Cardiac muscle cell (in vitro differentiated cells and primary cell): ENCODE results near the gene THG1L. TPM values are rescaled to one million over a fixed set of nuclear protein-coding genes. Genes with fewer than 3 reads are reported as not detected.

Experiments
- DNase-seq, 2 donors: peaks; one replicate each; pipeline versions ENCODE4 v3.0.0 to v3.0.0-alpha.2; 2010 to 2017; ENCODE audit warnings: low read depth in 1 of 2, low spot score in 1 of 2
- H3K27ac ChIP-seq: fragments of 200-600 bp; sonication (generic); 2 replicates; pipeline ENCODE4 v1.5.1; 2016
- H3K27me3 ChIP-seq: fragments of 200-600 bp; sonication (generic); 2 replicates; pipeline ENCODE4 v1.6.0; 2016; ENCODE audit warnings: control low read depth
- H3K36me3 ChIP-seq: fragments of 200-600 bp; sonication (generic); 2 replicates; pipeline ENCODE4 v1.5.1; 2016; ENCODE audit warnings: control low read depth
- H3K4me1 ChIP-seq: fragments of 200-600 bp; sonication (generic); 2 replicates; pipeline ENCODE4 v1.8.1; 2017; ENCODE audit warnings: low read depth, mild to moderate bottlenecking, mixed run types
- H3K4me3 ChIP-seq: fragments of 200-600 bp; sonication (generic); 2 replicates; pipeline ENCODE4 v1.5.1; 2016; ENCODE audit warnings: mild to moderate bottlenecking
- H3K9me3 ChIP-seq: fragments of 200-600 bp; sonication (generic); 2 replicates; pipeline ENCODE4 v1.5.1; 2017; ENCODE audit warnings: low read depth, mild to moderate bottlenecking, control low read depth
- polyA plus RNA-seq: library from polyadenylated mRNA; unstranded; fragments of >200 nt; fragmentation: Nextera tagmentation; extraction: Ambion mirVana; gene quantifications from 2 replicates; pipeline ENCODE4 v1.2.1, GENCODE V29; 2016
- total RNA-seq: library from RNA; depleted of rRNA; stranded (reverse); fragments of >200 nt; gene quantifications from 2 replicates; pipeline ENCODE4 v1.2.3, GENCODE V29; 2016
- TF ChIP-seq, protein P1 (sequence below): IDR thresholded peaks from 2 replicates; pipeline ENCODE4 v1.5.1; 2012; ENCODE audit warnings: low read depth, mild to moderate bottlenecking, low read length

The THG1L gene
- total and polyA plus RNA-seq, 2 experiments from 2014 or later = 6.1 to 10.0 TPM

DNA sequence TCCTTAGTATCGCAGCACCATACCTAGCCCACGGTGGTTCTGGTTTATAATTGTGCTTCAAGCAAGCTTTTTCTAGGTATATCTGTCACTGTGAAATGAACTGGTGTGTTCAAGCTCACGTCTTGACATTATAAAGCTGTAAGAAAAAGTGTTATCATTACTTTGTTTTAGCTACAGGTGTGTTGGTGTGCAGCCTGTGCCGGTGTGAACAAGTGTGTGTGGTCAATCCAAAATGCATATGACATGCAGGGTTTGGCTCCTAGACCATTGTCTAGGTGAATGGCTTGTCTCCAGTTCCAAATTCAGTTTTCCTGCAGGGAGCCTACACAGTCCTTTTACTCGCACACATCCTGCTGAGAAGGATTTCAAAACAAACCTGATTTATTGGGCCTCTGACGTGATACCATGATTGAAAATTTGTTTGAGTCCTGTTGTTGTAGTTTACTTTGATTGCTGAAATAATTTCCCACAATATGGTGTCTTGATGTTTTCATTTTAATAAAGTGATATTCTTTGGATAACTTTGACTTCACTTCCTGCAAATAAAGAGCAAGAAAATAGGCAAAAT, 16.0 kb downstream of the THG1L start:
- Histone ChIP-seq H3K4me3 (no peak overlapping the region), H3K36me3 (no peaks in the 10 kb centered on the region), H3K27me3 (no peaks in the 10 kb centered on the region), H3K4me1 (no peaks in the 10 kb centered on the region), H3K27ac (no peak overlapping the region), H3K9me3 (no peaks in the 10 kb centered on the region)
- TF ChIP-seq, protein P1, sequence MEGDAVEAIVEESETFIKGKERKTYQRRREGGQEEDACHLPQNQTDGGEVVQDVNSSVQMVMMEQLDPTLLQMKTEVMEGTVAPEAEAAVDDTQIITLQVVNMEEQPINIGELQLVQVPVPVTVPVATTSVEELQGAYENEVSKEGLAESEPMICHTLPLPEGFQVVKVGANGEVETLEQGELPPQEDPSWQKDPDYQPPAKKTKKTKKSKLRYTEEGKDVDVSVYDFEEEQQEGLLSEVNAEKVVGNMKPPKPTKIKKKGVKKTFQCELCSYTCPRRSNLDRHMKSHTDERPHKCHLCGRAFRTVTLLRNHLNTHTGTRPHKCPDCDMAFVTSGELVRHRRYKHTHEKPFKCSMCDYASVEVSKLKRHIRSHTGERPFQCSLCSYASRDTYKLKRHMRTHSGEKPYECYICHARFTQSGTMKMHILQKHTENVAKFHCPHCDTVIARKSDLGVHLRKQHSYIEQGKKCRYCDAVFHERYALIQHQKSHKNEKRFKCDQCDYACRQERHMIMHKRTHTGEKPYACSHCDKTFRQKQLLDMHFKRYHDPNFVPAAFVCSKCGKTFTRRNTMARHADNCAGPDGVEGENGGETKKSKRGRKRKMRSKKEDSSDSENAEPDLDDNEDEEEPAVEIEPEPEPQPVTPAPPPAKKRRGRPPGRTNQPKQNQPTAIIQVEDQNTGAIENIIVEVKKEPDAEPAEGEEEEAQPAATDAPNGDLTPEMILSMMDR = no peak
- no peak for DNase-seq

DNA sequence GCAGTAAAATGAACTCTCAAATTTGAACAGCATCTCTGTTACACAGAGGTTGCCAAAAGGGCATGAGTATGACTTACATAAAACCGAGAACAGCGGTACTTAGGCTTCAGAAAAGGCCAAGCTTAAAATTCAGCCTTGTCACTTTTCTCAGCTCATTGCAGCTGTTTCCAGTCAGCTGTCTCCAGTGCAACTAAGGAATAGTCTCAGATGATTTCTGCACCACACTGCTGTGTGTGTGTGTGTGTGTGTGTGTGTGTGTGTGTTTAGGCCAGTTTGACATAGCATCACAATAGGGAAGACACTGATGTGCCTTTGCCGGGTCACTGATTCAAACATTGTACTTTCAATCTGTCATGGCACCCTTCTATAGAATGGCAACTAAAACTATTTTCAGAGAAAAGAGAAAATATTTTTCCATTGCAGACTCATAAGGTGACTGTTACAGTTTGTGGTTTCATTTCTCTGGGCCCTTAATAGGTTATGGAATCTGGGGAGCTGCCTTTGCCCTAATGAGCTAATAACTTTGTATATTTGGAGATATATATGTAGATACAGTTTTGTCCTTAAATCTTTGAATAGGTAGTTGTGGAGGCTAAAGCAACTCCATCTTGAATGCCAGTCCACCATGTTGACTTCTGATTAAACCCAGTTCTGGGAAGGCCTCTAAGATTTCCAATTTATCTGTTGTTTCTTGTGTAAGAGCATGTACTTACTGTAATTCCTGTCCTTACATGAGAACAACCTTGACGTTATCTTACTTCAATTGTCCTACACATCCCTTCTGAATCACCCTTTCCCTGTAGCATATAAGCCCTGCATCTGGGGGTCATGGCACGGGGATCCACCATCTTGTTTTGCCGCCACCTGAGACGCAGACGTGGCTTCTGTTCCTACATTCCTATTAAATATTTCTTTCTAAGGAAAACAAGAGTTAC, 16.8 kb downstream of the THG1L start:
- peak in 1 of 2 donors; percentile 34 for DNase-seq
- Histone ChIP-seq H3K27ac (no peak overlapping the region), H3K36me3 (no peaks in the 10 kb centered on the region), H3K4me3 (no peak overlapping the region), H3K9me3 (no peaks in the 10 kb centered on the region), H3K27me3 (no peaks in the 10 kb centered on the region), H3K4me1 (no peaks in the 10 kb centered on the region)
- TF ChIP-seq, protein P1 = no peak

DNA sequence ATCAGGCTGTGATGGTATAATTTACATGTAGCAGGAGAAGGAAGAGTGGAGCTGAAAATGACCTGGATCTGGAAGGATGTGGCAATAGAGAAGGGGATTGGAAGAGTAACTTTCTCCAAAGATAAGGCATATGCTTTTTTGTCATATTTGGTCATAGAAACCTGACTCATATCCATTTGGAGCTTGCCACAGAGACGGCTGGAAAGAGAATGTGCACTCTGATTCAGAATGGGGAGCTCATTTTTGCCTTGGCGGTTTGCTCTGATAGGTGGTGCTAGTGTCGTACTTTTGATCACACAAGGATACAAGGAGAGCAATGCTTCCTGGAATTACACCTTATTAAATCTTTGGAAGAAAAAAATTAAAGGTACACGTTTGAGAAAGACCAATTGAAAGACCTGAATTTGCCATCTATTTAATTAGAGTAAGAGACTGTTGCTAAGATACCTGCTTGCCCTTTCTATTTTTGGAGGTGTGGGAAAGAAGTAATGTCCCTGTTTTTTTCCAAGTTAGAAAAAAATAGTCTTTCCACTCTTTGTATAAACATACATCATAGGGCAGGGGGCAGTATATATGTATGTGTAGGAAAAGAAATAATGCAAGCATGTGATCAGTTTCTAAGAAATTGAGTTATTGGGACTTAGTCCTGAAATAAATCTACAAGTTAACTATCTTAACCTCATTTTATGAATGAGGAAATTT, 17.7 kb downstream of the THG1L start:
- peak in 1 of 2 donors; percentile 90 for DNase-seq
- H3K27ac ChIP-seq = no peak overlapping the region
- H3K36me3 ChIP-seq = no peaks in the 10 kb centered on the region
- no peaks in the 10 kb centered on the region for H3K4me1 ChIP-seq
- TF ChIP-seq, protein P1 = peak; percentile 19
- no peaks in the 10 kb centered on the region for H3K27me3 ChIP-seq
- no peaks in the 10 kb centered on the region for H3K9me3 ChIP-seq
- H3K4me3 ChIP-seq = no peak overlapping the region

DNA sequence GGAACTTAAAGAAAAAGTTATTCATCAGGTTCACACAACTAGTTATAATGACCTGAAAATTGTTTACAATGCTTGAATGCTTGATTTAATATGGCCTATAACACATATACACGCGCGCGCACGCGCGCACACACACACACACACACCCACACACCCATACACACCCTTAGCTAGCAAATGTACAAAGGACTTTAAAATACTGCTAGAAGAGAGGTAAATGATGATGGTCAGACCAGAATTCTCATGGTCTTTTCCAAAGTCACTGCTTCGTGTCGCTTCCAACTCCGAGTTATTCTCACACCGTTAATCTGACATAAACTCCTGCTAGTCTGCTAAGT, 18.2 kb downstream of the THG1L start:
- H3K4me1 ChIP-seq = no peaks in the 10 kb centered on the region
- H3K27ac ChIP-seq = no peak overlapping the region
- H3K27me3 ChIP-seq = no peaks in the 10 kb centered on the region
- TF ChIP-seq, protein P1 = no peak
- H3K36me3 ChIP-seq = no peaks in the 10 kb centered on the region
- no peaks in the 10 kb centered on the region for H3K9me3 ChIP-seq
- H3K4me3 ChIP-seq = no peak overlapping the region
- DNase-seq = no peak

DNA sequence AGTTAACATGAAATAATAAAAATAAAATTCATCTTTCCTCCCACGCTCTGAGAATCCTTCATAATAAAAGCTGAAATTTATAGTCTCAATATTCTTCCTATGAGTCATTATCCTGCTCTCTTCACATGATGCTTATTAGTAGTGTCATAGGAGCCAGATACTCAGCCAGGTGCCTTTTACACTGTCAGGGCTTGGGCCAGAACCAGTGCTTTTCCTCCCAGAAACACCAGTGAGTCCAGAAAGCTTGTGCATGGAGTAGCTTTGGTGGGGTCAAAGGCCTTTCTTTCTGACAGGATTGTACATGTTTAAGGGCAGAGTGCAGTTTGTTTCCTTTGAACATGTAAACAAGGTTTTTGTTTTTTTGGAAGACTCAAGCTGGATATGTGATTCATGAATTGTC, 19.1 kb downstream of the THG1L start:
- Histone ChIP-seq H3K4me3 (no peak overlapping the region), H3K36me3 (peaks cover 3% of the 10 kb centered on the region), H3K9me3 (no peaks in the 10 kb centered on the region), H3K4me1 (no peaks in the 10 kb centered on the region), H3K27ac (no peak overlapping the region), H3K27me3 (no peaks in the 10 kb centered on the region)
- peak in 1 of 2 donors; percentile 26 for DNase-seq
- TF ChIP-seq, protein P1 = no peak
